Endothelial cell (in vitro differentiated cells): Measurements from ENCODE around the gene SH3GL3. TPM values are rescaled to one million over a fixed set of nuclear protein-coding genes. Genes with fewer than 3 reads are reported as not detected.

Experiments
- DNase-seq: peaks from one replicate; pipeline ENCODE4 v3.0.0; 2021; ENCODE audit warnings: low spot score
- H3K27ac Mint-ChIP-seq: one replicate; pipeline ENCODE4 v1.8.0; 2021; ENCODE audit warnings: mixed read lengths, inconsistent platforms; ENCODE audit not compliant: unreplicated experiment
- H3K27me3 Mint-ChIP-seq: one replicate; pipeline ENCODE4 v1.8.0; 2021; ENCODE audit warnings: mild to moderate bottlenecking, moderate library complexity, mixed read lengths, inconsistent platforms; ENCODE audit not compliant: unreplicated experiment
- H3K36me3 Mint-ChIP-seq: one replicate; pipeline ENCODE4 v1.8.0; 2021; ENCODE audit warnings: mild to moderate bottlenecking, low read depth, mixed read lengths, inconsistent platforms; ENCODE audit not compliant: unreplicated experiment
- H3K4me1 Mint-ChIP-seq: one replicate; pipeline ENCODE4 v1.8.0; 2021; ENCODE audit warnings: mild to moderate bottlenecking, mixed read lengths, inconsistent platforms; ENCODE audit not compliant: unreplicated experiment
- H3K4me3 Mint-ChIP-seq: one replicate; pipeline ENCODE4 v1.8.0; 2021; ENCODE audit warnings: mild to moderate bottlenecking, mixed read lengths, inconsistent platforms; ENCODE audit not compliant: unreplicated experiment
- H3K9me3 Mint-ChIP-seq: one replicate; pipeline ENCODE4 v1.8.0; 2021; ENCODE audit warnings: mixed read lengths, inconsistent platforms; ENCODE audit not compliant: unreplicated experiment
- total RNA-seq: library from RNA; stranded (reverse); fragmentation: NEBNext Ultra II Directional; extraction: Animal tissue kit (Norgen Biotek cat#: 25700); gene quantifications from one replicate; pipeline ENCODE4 v1.2.1, GENCODE V29; 2021; ENCODE audit not compliant: unreplicated experiment
- TF ChIP-seq, protein P1 (sequence below): fragments of 200-600 bp; sonication (generic); IDR thresholded peaks from one replicate; pipeline ENCODE4 v1.5.0; 2021; ENCODE audit warnings: antibody characterized with exemption; ENCODE audit not compliant: unreplicated experiment

The SH3GL3 gene
- total RNA-seq, 1 donor from 2014 or later: 9.4 TPM

DNA sequence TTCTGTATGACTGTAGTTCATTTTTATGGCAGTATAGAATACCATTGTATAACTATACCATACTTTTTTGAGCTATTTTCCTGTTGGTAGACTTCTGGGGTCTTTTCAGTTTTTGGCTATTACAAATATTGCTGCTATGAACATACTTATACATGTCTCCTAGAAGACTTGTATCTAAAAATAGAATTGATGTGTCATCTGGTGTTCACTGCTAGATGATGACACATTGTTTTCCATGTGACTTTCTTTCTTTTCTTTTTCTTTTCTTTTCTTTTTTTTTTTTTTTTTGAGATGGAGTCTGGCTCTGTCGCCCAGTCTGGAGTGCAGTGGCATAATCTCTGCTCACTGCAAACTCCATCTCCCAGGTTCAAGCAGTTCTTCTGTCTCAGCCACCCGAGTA, 69.8 kb downstream of the SH3GL3 start:
- TF ChIP-seq, protein P1, sequence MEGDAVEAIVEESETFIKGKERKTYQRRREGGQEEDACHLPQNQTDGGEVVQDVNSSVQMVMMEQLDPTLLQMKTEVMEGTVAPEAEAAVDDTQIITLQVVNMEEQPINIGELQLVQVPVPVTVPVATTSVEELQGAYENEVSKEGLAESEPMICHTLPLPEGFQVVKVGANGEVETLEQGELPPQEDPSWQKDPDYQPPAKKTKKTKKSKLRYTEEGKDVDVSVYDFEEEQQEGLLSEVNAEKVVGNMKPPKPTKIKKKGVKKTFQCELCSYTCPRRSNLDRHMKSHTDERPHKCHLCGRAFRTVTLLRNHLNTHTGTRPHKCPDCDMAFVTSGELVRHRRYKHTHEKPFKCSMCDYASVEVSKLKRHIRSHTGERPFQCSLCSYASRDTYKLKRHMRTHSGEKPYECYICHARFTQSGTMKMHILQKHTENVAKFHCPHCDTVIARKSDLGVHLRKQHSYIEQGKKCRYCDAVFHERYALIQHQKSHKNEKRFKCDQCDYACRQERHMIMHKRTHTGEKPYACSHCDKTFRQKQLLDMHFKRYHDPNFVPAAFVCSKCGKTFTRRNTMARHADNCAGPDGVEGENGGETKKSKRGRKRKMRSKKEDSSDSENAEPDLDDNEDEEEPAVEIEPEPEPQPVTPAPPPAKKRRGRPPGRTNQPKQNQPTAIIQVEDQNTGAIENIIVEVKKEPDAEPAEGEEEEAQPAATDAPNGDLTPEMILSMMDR: no peak
- Mint-ChIP-seq H3K27ac (no peak overlapping the region), H3K9me3 (no peaks in the 10 kb centered on the region), H3K27me3 (no peaks in the 10 kb centered on the region), H3K4me3 (no peak overlapping the region), H3K4me1 (peaks cover 14% of the 10 kb centered on the region), H3K36me3 (no peaks in the 10 kb centered on the region)
- no peak for DNase-seq

DNA sequence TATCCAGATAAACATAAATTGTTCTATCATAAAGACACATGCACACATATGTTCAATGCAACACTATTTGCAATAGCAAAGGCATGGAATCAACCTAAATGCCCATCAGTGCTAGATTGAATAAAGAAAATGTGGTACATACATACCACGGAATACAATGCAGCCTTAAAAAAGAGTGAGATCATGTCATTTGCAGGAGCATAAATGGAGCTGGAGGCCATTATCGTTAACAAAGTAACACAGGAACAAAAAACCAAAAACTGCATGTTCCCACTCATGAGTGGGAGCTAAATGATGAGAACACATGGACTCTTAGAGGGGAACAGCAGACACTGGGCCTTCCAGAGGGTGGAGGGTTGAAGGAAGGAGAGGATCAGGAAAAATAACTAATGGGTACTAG, 79.2 kb downstream of the SH3GL3 start:
- no peak overlapping the region for H3K4me3 Mint-ChIP-seq
- TF ChIP-seq, protein P1: no peak
- peaks cover 4% of the 10 kb centered on the region for H3K4me1 Mint-ChIP-seq
- DNase-seq: no peak
- no peak overlapping the region for H3K27ac Mint-ChIP-seq
- H3K36me3 Mint-ChIP-seq: peaks cover 3% of the 10 kb centered on the region
- H3K9me3 Mint-ChIP-seq: no peaks in the 10 kb centered on the region
- H3K27me3 Mint-ChIP-seq: no peaks in the 10 kb centered on the region

DNA sequence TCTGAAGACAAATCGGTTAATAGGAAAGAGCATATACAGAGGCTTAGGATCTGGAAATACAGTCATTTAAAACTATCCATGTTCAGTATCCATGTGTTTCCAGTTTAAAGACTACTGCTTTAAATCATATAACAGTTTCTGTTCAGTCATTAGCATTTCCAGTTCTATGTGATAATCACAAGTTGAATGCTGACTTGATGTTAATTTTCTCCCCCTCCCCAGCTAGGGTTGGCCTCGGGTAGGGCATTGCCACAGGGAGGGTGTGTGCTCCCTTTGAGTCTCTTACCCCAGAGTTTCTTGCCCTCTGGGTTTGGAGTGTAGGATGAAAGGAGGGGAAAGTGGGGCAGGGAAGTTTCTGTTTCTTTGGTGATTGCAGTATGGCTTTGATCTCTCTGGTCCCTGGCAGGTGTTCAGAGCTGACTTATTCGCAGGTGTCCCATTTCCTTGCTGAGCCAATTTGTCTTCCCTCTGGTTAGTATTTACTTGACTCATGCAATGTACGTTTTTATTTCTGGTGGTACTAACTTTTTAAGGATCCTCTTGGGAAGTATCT, 86.3 kb downstream of the SH3GL3 start:
- H3K36me3 Mint-ChIP-seq: peaks cover 3% of the 10 kb centered on the region
- TF ChIP-seq, protein P1: no peak
- no peak for DNase-seq
- H3K27me3 Mint-ChIP-seq: no peaks in the 10 kb centered on the region
- peaks cover 5% of the 10 kb centered on the region for H3K4me1 Mint-ChIP-seq
- no peak overlapping the region for H3K4me3 Mint-ChIP-seq
- no peaks in the 10 kb centered on the region for H3K9me3 Mint-ChIP-seq
- H3K27ac Mint-ChIP-seq: no peak overlapping the region

DNA sequence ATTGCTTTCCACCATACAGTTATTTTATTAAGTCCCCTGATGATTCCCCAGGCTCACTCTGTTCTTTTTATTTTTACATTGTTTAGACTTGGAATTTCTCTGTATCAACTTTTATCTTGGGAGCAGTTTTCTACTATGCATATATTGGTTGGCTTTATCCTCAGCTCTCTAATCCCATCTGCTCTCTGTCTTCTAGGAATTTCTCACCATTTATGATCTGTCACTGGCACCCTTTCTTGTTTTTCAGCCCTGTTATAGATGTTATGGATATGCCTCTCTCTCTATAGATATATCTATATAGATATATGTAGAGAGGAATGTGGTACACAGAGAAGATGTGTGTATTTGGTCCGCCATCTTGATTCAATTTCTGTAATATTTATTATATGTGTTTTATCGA, 90.5 kb downstream of the SH3GL3 start:
- TF ChIP-seq, protein P1: no peak
- DNase-seq: no peak
- Mint-ChIP-seq H3K27ac (no peak overlapping the region), H3K4me1 (peaks cover 5% of the 10 kb centered on the region), H3K27me3 (no peaks in the 10 kb centered on the region), H3K4me3 (no peak overlapping the region), H3K36me3 (no peaks in the 10 kb centered on the region), H3K9me3 (no peaks in the 10 kb centered on the region)

DNA sequence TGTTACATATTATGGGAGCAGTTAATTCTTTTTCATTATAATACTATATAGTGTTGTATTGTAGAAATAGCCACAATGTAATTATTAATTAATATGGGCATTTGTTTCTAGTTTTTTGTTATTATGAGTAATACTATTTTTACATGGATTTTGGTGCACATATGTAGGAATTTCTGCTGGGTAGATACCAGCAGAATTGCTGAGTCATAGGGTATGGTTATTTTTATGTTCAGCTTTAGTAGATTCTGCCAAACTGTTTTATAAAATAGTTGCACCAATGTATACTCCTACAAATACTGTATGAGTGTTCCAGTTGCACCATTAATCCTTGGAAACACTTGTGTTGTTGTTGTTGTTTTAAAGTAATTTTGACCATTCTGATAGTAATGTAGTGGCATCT, 91.5 kb downstream of the SH3GL3 start:
- H3K27ac Mint-ChIP-seq: no peak overlapping the region
- TF ChIP-seq, protein P1: no peak
- H3K36me3 Mint-ChIP-seq: no peaks in the 10 kb centered on the region
- H3K27me3 Mint-ChIP-seq: no peaks in the 10 kb centered on the region
- peaks cover 5% of the 10 kb centered on the region for H3K4me1 Mint-ChIP-seq
- H3K4me3 Mint-ChIP-seq: no peak overlapping the region
- H3K9me3 Mint-ChIP-seq: no peaks in the 10 kb centered on the region
- no peak for DNase-seq
